Lung (tissue), 12 donors: ENCODE results near the gene FCRLB. TPM values are rescaled to one million over a fixed set of nuclear protein-coding genes. Genes with fewer than 3 reads are reported as not detected.

Source experiments
- ATAC-seq: fragments of 200-7000 bp; cut with Tn5 transposase; one replicate; pipeline ENCODE4 v1.9.1; 2020; ENCODE audit warnings: moderate number of reproducible peaks; ENCODE audit not compliant: insufficient read depth, low FRiP score
- DNase-seq, 3 donors: peaks; one replicate each; pipeline ENCODE4 v3.0.0-alpha.2; 2013 to 2017
- H3K27ac ChIP-seq, 2 donors: one replicate each; pipeline ENCODE4 v1.5.1; 2013; ENCODE audit warnings: mild to moderate bottlenecking in 2 of 2, moderate library complexity in 2 of 2, control low read depth in 1 of 2, inconsistent platforms in 1 of 2, low read depth in 1 of 2, low read length in 1 of 2
- H3K27me3 ChIP-seq, 3 donors: one replicate each; pipeline ENCODE4 v1.5.1; 2013; ENCODE audit warnings: low read length in 2 of 3; ENCODE audit not compliant: control insufficient read depth in 3 of 3, insufficient read depth in 3 of 3
- H3K36me3 ChIP-seq, 4 donors: one replicate each; pipeline ENCODE4 v1.5.1; 2013; ENCODE audit warnings: low read length in 4 of 4, mild to moderate bottlenecking in 1 of 4, moderate library complexity in 1 of 4; ENCODE audit not compliant: control insufficient read depth in 4 of 4, insufficient read depth in 4 of 4
- H3K4me1 ChIP-seq, 5 donors: one replicate each; pipeline ENCODE4 v1.5.1; 2013; ENCODE audit warnings: low read length in 5 of 5, mild to moderate bottlenecking in 2 of 5, moderate library complexity in 1 of 5; ENCODE audit not compliant: control insufficient read depth in 5 of 5, insufficient read depth in 5 of 5
- H3K4me3 ChIP-seq: one replicate; pipeline ENCODE4 v1.5.1; 2013; ENCODE audit warnings: mild to moderate bottlenecking, control low read depth, moderate library complexity
- H3K9ac ChIP-seq, 2 donors: one replicate each; pipeline ENCODE4 v1.5.1; 2013; ENCODE audit warnings: low read length in 2 of 2, control low read depth in 1 of 2; ENCODE audit not compliant: insufficient read depth in 1 of 2
- H3K9me3 ChIP-seq, 4 donors: one replicate each; pipeline ENCODE4 v1.5.1; 2013; ENCODE audit warnings: low read length in 3 of 4, mild to moderate bottlenecking in 1 of 4, moderate library complexity in 1 of 4; ENCODE audit not compliant: control insufficient read depth in 4 of 4, insufficient read depth in 3 of 4
- CTCF ChIP-seq: IDR thresholded peaks from 2 replicates; pipeline ENCODE4 v1.5.1; 2012; ENCODE audit warnings: mild to moderate bottlenecking; ENCODE audit errors: control extremely low read depth, extremely low read depth
- WGBS, 2 donors: extraction: QIAGEN DNeasy Blood & Tissue Kit; methylation state at CpG; one replicate each; pipeline ENCODE4 v1.1.7; 2013; 5-methylcytosine and 5-hydroxymethylcytosine counted together
- polyA plus RNA-seq, 2 donors: library from polyadenylated mRNA; stranded (reverse); fragments of 200-250 nt; gene quantifications; one replicate each; pipeline ENCODE4 v1.2.1, GENCODE V29; 2013
- total RNA-seq, 2 donors: library from RNA; depleted of rRNA in 1 of 2; stranded (reverse); fragments of >200 nt in 1 of 2; gene quantifications; one replicate each; pipeline ENCODE4 v1.2.1, GENCODE V29; 2014 to 2021
- donor health status: control.
- donor health status: control.
- donor health status: Bipolar disorder and iron deficiency.
- donor health status: healthy.
- donor health status: DM: yes; HTN: yes; CAD: no.

FCRLB gene
- total and polyA plus RNA-seq, 4 donors: 0.34 to 0.90 (median 0.72) TPM

GRCh38 chr1:161763522-161764098 lies 42.3 kb downstream of the FCRLB start:
- ATAC-seq: no peak
- Histone ChIP-seq H3K9ac (no peak overlapping the region), H3K9me3 (no peaks in the 10 kb centered on the region), H3K4me1 (peaks cover 0 to 11% (median 2%) of the 10 kb centered on the region in 5 donors), H3K27me3 (no peaks in the 10 kb centered on the region), H3K36me3 (peaks cover 2 to 4% (median 3%) of the 10 kb centered on the region in 4 donors), H3K27ac (no peak overlapping the region), H3K4me3 (no peak overlapping the region)
- 74 to 81% methylated on average over 7 of the region's 7 CpGs for WGBS, 2 donors
- DNase-seq: no peak
- no peak for TF ChIP-seq CTCF

GRCh38 chr1:161766102-161766981 lies 45.0 kb downstream of the FCRLB start, which contains the start of gene ATF6:
Gene ATF6 (plus strand): TSS chr1:161766320. CDS start chr1:161766361, 41 bp downstream.
- 0% methylated on average over 35 of the region's 35 CpGs for WGBS, 2 donors
- Histone ChIP-seq H3K36me3 (peaks cover 0 to 3% (median 0%) of the 10 kb centered on the region in 4 donors), H3K4me3 (peak within 1 kb of the TSS; percentile 85), H3K27ac (peak within 1 kb of the TSS; percentile 76 to 90), H3K27me3 (no peaks in the 10 kb centered on the region), H3K9me3 (no peaks in the 10 kb centered on the region), H3K9ac (peak within 1 kb of the TSS; percentile 92 to 97), H3K4me1 (peaks cover 0 to 15% (median 2%) of the 10 kb centered on the region in 5 donors)
- TF ChIP-seq CTCF: no peak
- ATAC-seq (peak; percentile 89), DNase-seq (peak; percentile 95 to 97 (median 97))

- no peaks in the 10 kb centered on the region for H3K9me3 ChIP-seq
- TF ChIP-seq CTCF: no peak
- WGBS, 2 donors: 94 to 95% methylated on average over 5 of the region's 5 CpGs
- no peaks in the 10 kb centered on the region for H3K27me3 ChIP-seq
- no peak overlapping the region for H3K4me3 ChIP-seq
- peaks cover 0 to 19% (median 2%) of the 10 kb centered on the region in 5 donors for H3K4me1 ChIP-seq
- ATAC-seq (no peak), DNase-seq (no peak)
- H3K27ac ChIP-seq: no peak overlapping the region
- H3K36me3 ChIP-seq: peaks cover 0 to 3% (median 0%) of the 10 kb centered on the region in 4 donors
- H3K9ac ChIP-seq: no peak overlapping the region
These were observed 47.1 kb downstream of the FCRLB start for GRCh38 chr1:161768461-161768860.
